Esophagus muscularis mucosa (tissue), 4 donors: ENCODE results near the gene KRTAP9-6. TPM values are rescaled to one million over a fixed set of nuclear protein-coding genes. Genes with fewer than 3 reads are reported as not detected.
A peak's percentile ranks its signal among the peaks of the same experiment; 100 is the strongest.

Experiments
- DNase-seq: peaks from one replicate; pipeline ENCODE4 v3.0.0-alpha.2; 2017; ENCODE audit errors: extremely low spot score
- H3K27ac ChIP-seq, 4 donors: fragments of 200-600 bp; sonication (generic); replicated peaks in 1 of 4; 1 replicate in 3 of 4; 2 replicates in 1 of 4; pipeline ENCODE4 v1.5.1; 2016 to 2019; ENCODE audit warnings: mild to moderate bottlenecking in 1 of 4
- H3K27me3 ChIP-seq, 4 donors: fragments of 200-600 bp; sonication (generic); one replicate each; pipeline versions ENCODE4 v1.5.1 to v1.6.0; 2016 to 2019
- H3K36me3 ChIP-seq, 4 donors: fragments of 200-600 bp; sonication (generic); one replicate each; pipeline ENCODE4 v1.5.1; 2016 to 2019
- H3K4me1 ChIP-seq, 4 donors: fragments of 200-600 bp; sonication (generic); one replicate each; pipeline ENCODE4 v1.5.1; 2016 to 2019
- H3K4me3 ChIP-seq, 4 donors: fragments of 200-600 bp; sonication (generic); 1 replicate in 2 of 4; 2 replicates in 2 of 4; pipeline ENCODE4 v1.5.1; 2016 to 2019; ENCODE audit warnings: mild to moderate bottlenecking in 4 of 4, moderate library complexity in 1 of 4
- H3K9me3 ChIP-seq, 4 donors: fragments of 200-600 bp; sonication (generic); 1 replicate in 3 of 4; 2 replicates in 1 of 4; pipeline ENCODE4 v1.5.1; 2016 to 2019
- EP300 ChIP-seq: sonication (generic); formaldehyde crosslinking; IDR thresholded peaks from one replicate; pipeline ENCODE4 v1.6.1; 2017; ENCODE audit warnings: antibody characterized with exemption
- POLR2A ChIP-seq: fragments of 450-650 bp; IDR thresholded peaks from one replicate; pipeline ENCODE4 v1.6.1; 2017; ENCODE audit warnings: antibody characterized with exemption, moderate library complexity, mild to moderate bottlenecking, low read depth
- POLR2AphosphoS5 ChIP-seq, 2 donors: sonication (generic); formaldehyde crosslinking; IDR thresholded peaks; one replicate each; pipeline ENCODE4 v1.6.1; 2017; ENCODE audit warnings: antibody characterized with exemption in 2 of 2
- WGBS: methylation state at CpG from one replicate; pipeline ENCODE4 v1.1.5; 2018; 5-methylcytosine and 5-hydroxymethylcytosine counted together
- intact Hi-C: fragments of 100-400 bp; cut with DNase I; formaldehyde crosslinking; loops from one replicate; pipeline ENCODE4 v1.15.1; 2023
- total RNA-seq, 4 donors: library from RNA; depleted of rRNA; stranded (reverse); fragments of >200 nt; gene quantifications; one replicate each; pipeline versions ENCODE4 v1.1.0 to v1.2.1, GENCODE V29; 2016
- TF ChIP-seq, protein P1 (sequence below), 3 experiments: fragments of 200-600 bp in 2 of 3; fragments of 450-650 bp in 1 of 3; sonication (generic) in 2 of 3; IDR thresholded peaks; one replicate each; pipeline ENCODE4 v1.5.1; 2017 to 2019; ENCODE audit warnings: antibody characterized with exemption in 3 of 3, mild to moderate bottlenecking in 2 of 3, moderate library complexity in 1 of 3

The KRTAP9-6 gene
- total RNA-seq, 4 donors from 2014 or later, result not detected

GRCh38 chr17:41302981-41303380 lies 37.8 kb downstream of the KRTAP9-6 start:
- peaks cover 0 to 13% (median 0%) of the 10 kb centered on the region in 4 donors for H3K27me3 ChIP-seq
- TF ChIP-seq POLR2AphosphoS5 (IDR thresholded peaks at IDR 0.05) (no peak), EP300 (no peak), POLR2A (no peak)
- TF ChIP-seq, protein P1, sequence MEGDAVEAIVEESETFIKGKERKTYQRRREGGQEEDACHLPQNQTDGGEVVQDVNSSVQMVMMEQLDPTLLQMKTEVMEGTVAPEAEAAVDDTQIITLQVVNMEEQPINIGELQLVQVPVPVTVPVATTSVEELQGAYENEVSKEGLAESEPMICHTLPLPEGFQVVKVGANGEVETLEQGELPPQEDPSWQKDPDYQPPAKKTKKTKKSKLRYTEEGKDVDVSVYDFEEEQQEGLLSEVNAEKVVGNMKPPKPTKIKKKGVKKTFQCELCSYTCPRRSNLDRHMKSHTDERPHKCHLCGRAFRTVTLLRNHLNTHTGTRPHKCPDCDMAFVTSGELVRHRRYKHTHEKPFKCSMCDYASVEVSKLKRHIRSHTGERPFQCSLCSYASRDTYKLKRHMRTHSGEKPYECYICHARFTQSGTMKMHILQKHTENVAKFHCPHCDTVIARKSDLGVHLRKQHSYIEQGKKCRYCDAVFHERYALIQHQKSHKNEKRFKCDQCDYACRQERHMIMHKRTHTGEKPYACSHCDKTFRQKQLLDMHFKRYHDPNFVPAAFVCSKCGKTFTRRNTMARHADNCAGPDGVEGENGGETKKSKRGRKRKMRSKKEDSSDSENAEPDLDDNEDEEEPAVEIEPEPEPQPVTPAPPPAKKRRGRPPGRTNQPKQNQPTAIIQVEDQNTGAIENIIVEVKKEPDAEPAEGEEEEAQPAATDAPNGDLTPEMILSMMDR (IDR thresholded peaks at IDR 0.05), result no peak
- H3K4me3 ChIP-seq, result no peak overlapping the region
- DNase-seq, result no peak
- H3K27ac ChIP-seq, result no peak overlapping the region
- intact Hi-C loops, result no loop called here
- no peaks in the 10 kb centered on the region for H3K36me3 ChIP-seq
- 87% methylated on average over 4 of the region's 4 CpGs for WGBS
- peaks cover 0 to 4% (median under 1%) of the 10 kb centered on the region in 4 donors for H3K4me1 ChIP-seq
- H3K9me3 ChIP-seq, result no peaks in the 10 kb centered on the region

- TF ChIP-seq POLR2AphosphoS5 (IDR thresholded peaks at IDR 0.05) (no peak), POLR2A (no peak), EP300 (no peak)
- TF ChIP-seq, protein P1 (IDR thresholded peaks at IDR 0.05), result no peak
- Histone ChIP-seq H3K9me3 (no peaks in the 10 kb centered on the region), H3K4me1 (peaks cover 4 to 11% (median 9%) of the 10 kb centered on the region in 4 donors), H3K27ac (no peak overlapping the region), H3K36me3 (no peaks in the 10 kb centered on the region), H3K27me3 (peaks cover 0 to 8% (median 0%) of the 10 kb centered on the region in 4 donors), H3K4me3 (no peak overlapping the region)
- DNase-seq, result no peak
- intact Hi-C loops, result no loop called here
- WGBS, result 88% methylated on average over 12 of the region's 12 CpGs
These were observed 38.9 kb downstream of the KRTAP9-6 start for GRCh38 chr17:41304091-41304490.

DNA sequence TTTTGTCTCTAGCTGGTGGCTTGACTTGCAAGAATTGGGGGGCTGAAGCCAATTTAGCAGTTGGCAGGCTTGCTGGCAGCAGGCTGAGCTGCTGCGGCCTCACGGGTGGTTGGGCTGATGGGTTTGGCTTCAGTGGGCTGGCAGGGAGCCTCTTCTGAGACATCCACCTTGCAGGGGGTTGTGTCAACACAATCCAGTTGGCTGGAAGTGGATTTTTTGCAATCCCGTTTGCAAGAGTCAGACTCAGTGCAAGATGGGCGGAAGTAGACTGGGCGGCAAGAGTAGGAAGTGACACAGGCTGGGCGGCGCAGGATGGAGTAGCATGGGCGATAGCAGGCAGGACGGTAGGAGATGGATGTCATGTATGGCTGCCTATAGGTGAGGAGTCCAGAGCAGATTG lies 42.5 kb downstream of the KRTAP9-6 start:
- no peaks in the 10 kb centered on the region for H3K9me3 ChIP-seq
- intact Hi-C loops, result no loop called here
- no peak for TF ChIP-seq POLR2AphosphoS5 (IDR thresholded peaks at IDR 0.05)
- TF ChIP-seq, protein P1 (IDR thresholded peaks at IDR 0.05), result no peak
- peaks cover 0 to 4% (median 0%) of the 10 kb centered on the region in 4 donors for H3K27me3 ChIP-seq
- no peak for DNase-seq
- H3K36me3 ChIP-seq, result no peaks in the 10 kb centered on the region
- H3K4me3 ChIP-seq, result no peak overlapping the region
- no peak overlapping the region for H3K27ac ChIP-seq
- peaks cover 0 to 11% (median 9%) of the 10 kb centered on the region in 4 donors for H3K4me1 ChIP-seq
- WGBS, result 77% methylated on average over 7 of the region's 9 CpGs

DNA sequence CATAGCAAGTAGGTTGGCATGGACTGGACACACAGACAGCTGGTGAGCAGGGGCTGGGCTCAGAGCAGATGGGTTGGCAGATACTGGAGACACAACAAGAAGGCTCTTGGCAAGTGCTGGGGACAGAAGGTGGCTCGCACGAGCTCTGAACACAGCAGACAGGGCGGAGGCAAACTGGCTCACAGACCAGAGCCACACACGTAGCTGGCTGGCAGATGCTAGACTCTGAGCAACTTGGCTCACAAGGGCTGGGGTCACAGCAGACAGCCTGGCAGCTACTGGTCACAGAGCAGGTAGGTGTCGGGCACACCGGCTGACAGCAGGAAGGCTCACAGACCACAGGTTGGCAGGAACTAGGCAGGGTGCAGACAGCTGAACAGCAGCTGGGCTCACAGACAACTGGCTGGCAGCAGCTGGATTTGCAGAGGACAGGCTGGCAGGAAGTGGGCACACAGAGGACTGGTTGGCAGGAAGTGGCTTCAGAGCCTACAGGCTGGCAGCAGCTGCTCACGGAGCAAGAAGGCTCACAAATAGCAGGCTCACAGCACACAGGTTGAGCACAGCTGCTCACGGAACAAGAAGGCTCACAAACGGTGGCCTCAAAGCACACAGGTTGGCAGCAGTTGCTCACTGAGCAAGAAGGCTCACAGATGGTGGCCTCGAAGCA lies 43.2 kb downstream of the KRTAP9-6 start:
- H3K4me3 ChIP-seq, result no peak overlapping the region

GRCh38 chr17:41308918-41309359 lies 43.8 kb downstream of the KRTAP9-6 start, which contains the start of gene KRTAP16-1:
Gene KRTAP16-1, minus strand, starts transcription at chr17:41309309. Its CDS starts 56 bp downstream, at chr17:41309253.
- Histone ChIP-seq H3K36me3 (no peaks in the 10 kb centered on the region), H3K4me3 (no peak within 1 kb of the TSS), H3K27me3 (peaks cover 0 to 4% (median 0%) of the 10 kb centered on the region in 4 donors), H3K4me1 (peaks cover 0 to 11% (median 9%) of the 10 kb centered on the region in 4 donors), H3K27ac (no peak within 1 kb of the TSS), H3K9me3 (no peaks in the 10 kb centered on the region)
- TF ChIP-seq EP300, result no peak
- TF ChIP-seq POLR2AphosphoS5 (IDR thresholded peaks at IDR 0.05), result no peak
- no peak for DNase-seq
- 69% methylated on average over 7 of the region's 7 CpGs for WGBS
- intact Hi-C loops, result no loop called here

More for the DNA sequence above, 43.2 kb downstream of the KRTAP9-6 start:
- H3K4me1 ChIP-seq, result peaks cover 0 to 11% (median 9%) of the 10 kb centered on the region in 4 donors
- DNase-seq, result no peak
- peak in 1 of 2 donors; percentile 5 for TF ChIP-seq POLR2AphosphoS5 (IDR thresholded peaks at IDR 0.05)
- no peak for TF ChIP-seq EP300
- no peaks in the 10 kb centered on the region for H3K9me3 ChIP-seq
- 42% methylated on average over 7 of the region's 10 CpGs for WGBS
- intact Hi-C loops, result no loop called here
- H3K36me3 ChIP-seq, result no peaks in the 10 kb centered on the region
- H3K27ac ChIP-seq, result no peak overlapping the region
- H3K27me3 ChIP-seq, result peaks cover 0 to 4% (median 0%) of the 10 kb centered on the region in 4 donors
